Measurements from ENCODE around the gene AOAH.

DNA sequence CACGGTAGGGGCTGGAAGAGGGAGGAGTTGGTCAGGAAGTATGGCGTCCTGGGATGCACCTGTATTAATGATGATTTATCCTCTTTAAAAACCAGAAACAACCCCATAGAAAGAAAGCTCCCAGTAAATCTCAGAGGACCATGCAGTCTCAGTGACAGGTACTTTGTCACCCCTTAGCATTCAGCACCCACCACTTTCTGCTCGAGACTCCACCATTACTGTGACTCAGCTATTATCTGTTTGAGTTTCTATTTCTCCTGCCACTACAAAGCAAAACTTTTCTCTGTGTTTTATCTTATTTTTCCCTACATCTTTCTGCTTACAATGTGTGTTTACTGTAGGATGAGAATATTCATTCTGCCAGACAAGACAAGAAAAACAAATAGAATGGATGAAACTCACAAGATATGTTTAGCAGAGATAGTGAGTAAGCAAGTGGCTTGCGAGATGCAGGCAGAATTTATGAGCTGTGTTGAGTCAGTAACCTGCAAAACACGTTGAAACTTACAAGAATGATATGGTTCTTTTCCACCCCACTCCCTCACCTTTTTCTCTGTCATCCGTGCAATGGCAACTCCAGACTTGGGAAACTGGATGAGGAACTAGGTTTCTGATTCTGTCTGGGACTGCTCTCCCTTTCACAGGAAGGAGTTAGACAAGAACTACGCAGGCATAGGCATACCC lies 127.1 kb downstream of the AOAH start:
- TF ChIP-seq POLR2AphosphoS5 (IDR thresholded peaks at IDR 0.05; ENCODE audit: insufficient read depth in 1 of 2, low read depth in 1 of 2) (no peak), CTCF (IDR thresholded peaks at IDR 0.05) (no peak)
